ENCODE data around the gene GOLIM4. TPM values are rescaled to one million over a fixed set of nuclear protein-coding genes. Genes with fewer than 3 reads are reported as not detected.

Gene GOLIM4
- total RNA-seq, 1 donor from 2014 or later, result 31.0 TPM

DNA sequence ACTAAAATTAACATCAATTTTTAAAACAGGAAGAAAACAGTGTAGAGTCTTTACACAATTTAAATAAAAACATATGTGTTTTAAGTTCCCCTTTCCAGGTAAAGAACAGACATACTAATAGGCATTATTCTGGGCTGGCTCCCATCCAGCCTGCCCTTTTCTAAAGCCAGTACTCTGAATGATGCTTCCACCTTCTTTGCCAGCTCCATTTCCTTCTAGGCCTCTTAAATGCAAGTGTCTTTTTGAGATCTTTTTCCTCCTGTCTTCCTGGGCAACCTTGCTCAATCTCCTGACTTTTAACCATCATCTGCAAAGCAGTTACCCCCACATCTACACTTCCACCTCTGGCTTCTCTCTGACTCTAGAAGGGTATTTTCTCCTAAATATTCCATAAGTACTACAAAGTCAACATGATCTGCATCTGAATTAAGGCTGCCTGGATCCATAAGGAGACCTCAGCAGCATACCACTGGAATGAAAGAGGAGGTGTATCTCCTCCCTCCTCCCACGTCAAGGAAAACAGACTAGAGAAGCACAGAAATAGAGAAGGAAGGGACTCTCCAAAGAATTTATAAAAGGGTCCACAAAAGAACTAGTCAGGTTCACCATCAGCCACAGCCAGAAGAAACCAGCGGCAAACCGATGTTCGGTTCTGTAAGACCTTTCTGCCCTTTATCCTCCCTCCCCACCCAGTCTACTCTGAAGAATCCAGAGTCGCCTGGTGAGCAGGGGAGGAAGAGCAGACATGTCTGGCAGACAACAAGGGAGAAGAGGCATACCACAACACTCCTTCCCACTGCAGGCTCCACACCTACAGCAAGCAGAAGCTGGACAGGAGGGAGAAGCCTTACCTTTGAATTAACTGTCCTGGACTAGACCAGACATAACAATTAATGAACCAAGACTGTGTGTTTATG lies 47.1 kb downstream of the GOLIM4 start:
- DNase-seq (ENCODE audit: low read depth), result no peak
- TF ChIP-seq, protein P1, sequence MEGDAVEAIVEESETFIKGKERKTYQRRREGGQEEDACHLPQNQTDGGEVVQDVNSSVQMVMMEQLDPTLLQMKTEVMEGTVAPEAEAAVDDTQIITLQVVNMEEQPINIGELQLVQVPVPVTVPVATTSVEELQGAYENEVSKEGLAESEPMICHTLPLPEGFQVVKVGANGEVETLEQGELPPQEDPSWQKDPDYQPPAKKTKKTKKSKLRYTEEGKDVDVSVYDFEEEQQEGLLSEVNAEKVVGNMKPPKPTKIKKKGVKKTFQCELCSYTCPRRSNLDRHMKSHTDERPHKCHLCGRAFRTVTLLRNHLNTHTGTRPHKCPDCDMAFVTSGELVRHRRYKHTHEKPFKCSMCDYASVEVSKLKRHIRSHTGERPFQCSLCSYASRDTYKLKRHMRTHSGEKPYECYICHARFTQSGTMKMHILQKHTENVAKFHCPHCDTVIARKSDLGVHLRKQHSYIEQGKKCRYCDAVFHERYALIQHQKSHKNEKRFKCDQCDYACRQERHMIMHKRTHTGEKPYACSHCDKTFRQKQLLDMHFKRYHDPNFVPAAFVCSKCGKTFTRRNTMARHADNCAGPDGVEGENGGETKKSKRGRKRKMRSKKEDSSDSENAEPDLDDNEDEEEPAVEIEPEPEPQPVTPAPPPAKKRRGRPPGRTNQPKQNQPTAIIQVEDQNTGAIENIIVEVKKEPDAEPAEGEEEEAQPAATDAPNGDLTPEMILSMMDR (conservative IDR thresholded peaks at IDR 0.05; ENCODE audit: low read depth, low read length), result no peak
- H3K4me3 ChIP-seq (ENCODE audit: low read depth, low read length), result no peak overlapping the region

- H3K4me3 ChIP-seq (ENCODE audit: low read depth, low read length), result no peak overlapping the region
- TF ChIP-seq, protein P1 (conservative IDR thresholded peaks at IDR 0.05; ENCODE audit: low read depth, low read length), result no peak
- DNase-seq (ENCODE audit: low read depth), result no peak
Observed at GRCh38 chr3:168047936-168048335, 47.8 kb downstream of the GOLIM4 start.

DNA sequence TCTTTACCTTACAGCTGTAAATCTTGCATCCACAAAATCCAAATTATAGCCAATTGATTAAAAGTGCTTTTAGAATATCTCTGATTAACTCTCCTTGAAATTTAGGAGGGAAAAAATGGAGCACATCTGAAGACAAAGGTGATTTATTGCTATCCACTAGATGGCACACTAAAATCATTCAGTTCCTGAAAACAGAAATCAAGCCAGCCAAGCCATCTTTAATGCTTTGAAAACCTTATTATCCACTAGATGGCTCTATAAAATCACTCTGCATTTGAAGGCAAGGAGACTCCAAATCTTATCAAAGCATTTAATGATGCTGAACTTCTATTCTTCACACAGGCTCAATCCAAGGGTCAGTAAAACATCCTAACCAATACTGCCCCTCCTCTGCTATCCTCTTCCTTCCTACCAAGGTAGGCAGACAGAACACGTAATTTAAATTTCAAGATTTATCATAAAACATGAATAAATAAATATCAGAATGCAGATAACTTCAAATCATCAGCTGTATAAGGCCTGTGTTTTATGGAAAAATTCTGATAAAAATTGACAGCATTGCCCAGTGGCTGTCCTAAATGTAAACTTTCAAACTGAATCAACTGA lies 48.4 kb downstream of the GOLIM4 start:
- no peak overlapping the region for H3K4me3 ChIP-seq (ENCODE audit: low read depth, low read length)
- TF ChIP-seq, protein P1 (conservative IDR thresholded peaks at IDR 0.05; ENCODE audit: low read depth, low read length), result peak; percentile 86
- peak; percentile 55 for DNase-seq (ENCODE audit: low read depth)

- DNase-seq (ENCODE audit: low read depth), result no peak
- TF ChIP-seq, protein P1 (conservative IDR thresholded peaks at IDR 0.05; ENCODE audit: low read depth, low read length), result no peak
- H3K4me3 ChIP-seq (ENCODE audit: low read depth, low read length), result no peak overlapping the region
Observed at GRCh38 chr3:168044049-168044448, 51.7 kb downstream of the GOLIM4 start.

DNA sequence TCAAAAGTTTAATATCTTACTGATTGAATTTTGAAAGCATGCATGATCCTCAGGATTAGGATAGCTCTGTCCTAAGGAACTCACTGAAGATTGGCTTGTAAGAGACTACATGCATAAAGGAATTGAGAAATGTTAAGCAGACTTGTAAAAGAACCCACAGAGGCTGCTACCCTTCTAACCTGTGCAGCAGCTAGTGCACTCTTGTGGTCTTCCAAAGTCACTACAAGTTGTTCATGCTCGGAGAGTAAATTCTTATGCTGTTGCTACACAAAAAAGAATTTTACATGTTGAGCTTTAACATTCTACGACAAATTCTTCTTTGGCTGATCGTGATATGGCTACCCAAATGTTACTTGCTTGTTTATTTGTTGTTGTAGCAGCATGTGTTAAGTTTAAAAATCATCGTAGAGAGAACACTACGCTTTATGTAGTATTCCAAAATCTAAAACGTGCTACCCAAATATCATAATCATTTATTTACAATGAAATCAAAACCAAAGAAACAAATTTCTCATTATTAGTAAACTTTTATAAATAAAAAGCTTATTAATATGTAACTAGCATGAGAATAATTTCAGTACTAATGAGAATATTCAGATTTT lies 55.0 kb downstream of the GOLIM4 start:
- peak; percentile 15 for DNase-seq (ENCODE audit: low read depth)
- H3K4me3 ChIP-seq (ENCODE audit: low read depth, low read length), result no peak overlapping the region
- TF ChIP-seq, protein P1 (conservative IDR thresholded peaks at IDR 0.05; ENCODE audit: low read depth, low read length), result peak; percentile 79

DNA sequence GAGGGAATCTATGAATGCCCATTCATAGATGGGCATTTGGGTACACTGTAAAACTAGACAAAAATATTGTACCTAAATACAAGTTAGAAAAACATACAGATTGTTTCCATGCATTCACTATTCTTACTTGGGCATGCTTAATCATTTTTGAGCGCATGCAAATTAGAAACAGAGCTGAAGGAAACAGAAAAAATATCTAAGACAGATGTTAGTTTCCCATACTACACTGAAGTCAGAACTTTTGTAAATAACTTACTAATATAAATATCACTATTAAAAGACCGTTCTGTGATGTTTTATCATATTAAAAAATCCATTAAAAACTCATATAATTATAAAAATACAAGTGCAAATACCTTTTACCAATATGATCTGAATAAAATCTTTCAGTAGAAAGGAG lies 58.7 kb downstream of the GOLIM4 start:
- H3K4me3 ChIP-seq (ENCODE audit: low read depth, low read length), result no peak overlapping the region

More for the DNA sequence above, 58.7 kb downstream of the GOLIM4 start:
- TF ChIP-seq, protein P1 (conservative IDR thresholded peaks at IDR 0.05; ENCODE audit: low read depth, low read length), result no peak
- DNase-seq (ENCODE audit: low read depth), result no peak
